Retina (tissue), 1 donor: ENCODE results near the gene ELL.
"Not testable (repeated sequence)": the region's sequence is repeated elsewhere in the genome, so short reads cannot be mapped to it uniquely, and the experiment has no call there.

ENCODE experiments used
- DNase-seq: peaks from one replicate; pipeline ENCODE4 v3.0.0-alpha.2; 2016

ELL gene

DNA sequence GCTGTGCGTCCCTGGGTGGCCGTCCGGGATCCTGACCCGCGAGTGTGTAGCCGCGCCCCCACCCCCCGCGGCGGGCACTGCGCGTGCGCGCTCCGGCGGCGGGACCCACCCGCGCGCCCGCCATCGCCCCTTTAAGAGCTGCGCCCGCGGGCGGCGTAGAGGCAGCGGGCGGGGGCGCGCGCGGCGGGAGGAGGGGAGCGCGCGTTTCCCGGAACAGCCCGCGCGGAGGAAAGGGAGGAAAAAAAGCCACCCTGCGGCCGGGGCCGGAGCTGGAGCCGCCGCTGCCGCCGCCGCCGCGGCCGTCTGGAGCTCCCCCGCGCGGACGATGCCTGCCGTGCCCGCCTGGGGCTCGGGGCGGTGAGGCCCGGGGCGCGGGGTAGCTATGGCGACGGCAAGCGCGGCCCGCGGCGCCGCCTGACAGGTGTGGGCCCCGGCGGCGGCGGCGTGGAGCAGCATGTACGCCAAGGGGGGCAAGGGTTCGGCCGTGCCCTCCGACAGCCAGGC lies 102.6 kb downstream of the ELL start, which contains the start of gene SSBP4:
SSBP4 (plus strand) TSS at position 204 of the 504 bp plus-strand sequence; CDS start at position 455, 251 bp downstream.
- no peak for DNase-seq

DNA sequence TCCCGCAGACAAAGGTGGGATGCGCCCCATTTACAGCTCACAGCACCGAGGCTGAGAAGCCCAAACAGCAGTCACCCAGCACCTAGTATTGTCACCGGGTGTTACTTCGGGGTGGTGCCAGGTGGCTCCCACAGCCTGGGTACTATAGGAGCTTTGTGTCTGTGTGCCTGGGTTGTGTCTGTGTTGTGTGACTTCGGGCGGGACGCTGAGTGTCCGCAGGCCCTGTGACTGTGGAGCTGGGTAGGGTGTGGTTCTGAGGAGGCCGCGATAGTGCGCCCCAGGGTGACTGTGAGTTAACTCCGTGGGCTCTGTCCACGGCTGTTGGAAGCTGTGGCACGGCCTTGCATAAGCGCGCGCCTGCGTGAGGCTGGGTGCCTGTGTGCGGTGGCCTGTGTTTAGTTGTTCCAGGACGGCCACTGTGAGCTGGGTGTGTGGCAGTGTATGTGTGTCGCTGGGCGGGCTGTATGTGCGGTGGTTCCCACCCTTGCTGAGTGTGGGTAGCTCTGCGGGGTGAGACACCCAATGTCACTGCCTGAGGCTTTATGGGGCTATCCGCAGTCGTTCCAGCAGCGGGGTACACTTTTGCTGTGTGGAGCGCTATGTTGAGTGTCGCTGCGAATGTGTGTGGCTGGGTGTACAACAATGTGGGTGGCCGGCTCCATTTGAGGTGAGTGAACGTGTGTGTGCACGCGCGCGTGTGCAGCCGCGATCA lies 103.2 kb downstream of the ELL start:
- peak; percentile 90 for DNase-seq

DNA sequence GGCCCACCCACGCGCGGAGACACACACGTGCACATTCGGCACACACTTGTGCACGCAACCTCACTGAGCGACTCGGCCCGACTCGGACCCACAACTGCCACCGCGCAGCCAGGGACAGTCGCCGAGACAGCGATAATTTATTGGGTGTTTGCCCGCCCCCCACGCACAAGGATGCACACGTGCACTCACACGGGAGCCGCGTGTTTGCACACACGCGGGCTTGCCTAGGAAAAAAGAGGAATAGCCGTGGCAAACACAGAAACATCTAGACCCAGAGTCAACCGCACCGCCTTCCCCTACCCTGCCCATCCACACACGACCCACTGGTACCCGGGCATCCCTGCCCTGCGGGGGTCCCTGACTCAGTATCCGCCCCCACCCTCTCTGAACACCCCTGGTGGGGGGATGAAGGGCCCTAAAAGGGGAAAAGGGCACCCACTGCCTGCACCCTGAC lies 103.8 kb downstream of the ELL start:
- DNase-seq = peak; percentile 56

DNA sequence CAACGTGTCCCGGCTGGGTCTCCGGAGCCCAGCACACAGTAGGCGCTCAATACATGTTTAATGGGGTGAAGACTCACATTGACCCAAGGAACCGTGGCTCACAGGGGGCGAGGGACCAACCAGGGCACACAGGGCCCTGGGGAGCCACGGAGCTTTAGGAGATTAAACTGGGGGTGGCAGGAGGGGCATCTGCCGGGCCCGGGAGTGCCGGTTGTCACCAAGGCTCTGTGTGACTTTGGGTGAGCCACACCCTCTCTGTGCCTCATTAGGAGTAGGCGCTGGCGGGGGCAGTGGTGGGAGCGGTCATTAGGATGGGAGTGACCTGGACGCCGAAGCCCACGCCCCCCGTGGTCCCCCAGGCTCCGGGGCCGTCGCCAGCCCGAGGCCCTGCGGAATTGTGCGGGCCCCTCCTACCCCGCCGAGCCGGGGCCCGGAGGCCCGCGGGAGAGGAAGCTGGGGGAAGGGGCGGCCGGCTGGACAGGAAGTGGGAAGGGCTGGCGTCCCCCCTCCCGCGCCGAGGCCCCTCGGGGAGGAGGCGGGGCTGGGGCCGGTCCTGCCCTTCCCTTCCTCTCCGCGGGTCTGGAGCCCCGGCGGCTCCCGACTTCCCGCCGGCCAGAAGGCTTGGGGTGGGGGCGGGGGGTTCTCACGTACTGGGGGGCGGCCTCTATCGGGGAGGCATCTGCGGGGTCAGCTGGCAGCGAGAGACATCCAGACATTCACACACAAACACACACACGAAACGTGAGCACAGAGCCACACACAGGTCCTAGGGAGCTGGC lies 104.4 kb downstream of the ELL start:
- DNase-seq = peak; percentile 89

DNA sequence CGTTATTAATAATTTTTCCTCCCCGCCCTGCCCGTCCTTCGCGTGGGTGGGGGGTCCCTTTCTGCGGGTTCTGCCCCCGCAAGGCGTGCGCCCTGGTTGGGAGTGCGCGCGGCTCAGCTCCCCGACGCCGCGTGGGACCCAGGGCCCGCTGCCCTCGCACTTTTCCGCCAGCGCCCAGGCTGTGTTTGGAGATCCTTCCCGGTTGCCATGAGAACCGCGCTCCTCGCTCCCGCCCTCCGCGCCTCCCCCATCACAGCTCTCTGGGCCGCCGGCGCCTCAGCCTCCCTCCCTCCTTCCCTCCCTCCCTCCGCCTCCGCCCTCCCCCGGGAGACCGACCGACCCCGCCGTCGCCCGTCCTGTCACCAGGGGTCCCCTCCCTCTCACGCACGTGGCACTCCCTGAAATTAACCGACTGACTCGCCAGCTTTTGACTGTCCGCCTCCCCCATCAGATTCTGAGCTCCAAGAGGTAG lies 105.1 kb downstream of the ELL start:
- DNase-seq = peak; percentile 90

DNA sequence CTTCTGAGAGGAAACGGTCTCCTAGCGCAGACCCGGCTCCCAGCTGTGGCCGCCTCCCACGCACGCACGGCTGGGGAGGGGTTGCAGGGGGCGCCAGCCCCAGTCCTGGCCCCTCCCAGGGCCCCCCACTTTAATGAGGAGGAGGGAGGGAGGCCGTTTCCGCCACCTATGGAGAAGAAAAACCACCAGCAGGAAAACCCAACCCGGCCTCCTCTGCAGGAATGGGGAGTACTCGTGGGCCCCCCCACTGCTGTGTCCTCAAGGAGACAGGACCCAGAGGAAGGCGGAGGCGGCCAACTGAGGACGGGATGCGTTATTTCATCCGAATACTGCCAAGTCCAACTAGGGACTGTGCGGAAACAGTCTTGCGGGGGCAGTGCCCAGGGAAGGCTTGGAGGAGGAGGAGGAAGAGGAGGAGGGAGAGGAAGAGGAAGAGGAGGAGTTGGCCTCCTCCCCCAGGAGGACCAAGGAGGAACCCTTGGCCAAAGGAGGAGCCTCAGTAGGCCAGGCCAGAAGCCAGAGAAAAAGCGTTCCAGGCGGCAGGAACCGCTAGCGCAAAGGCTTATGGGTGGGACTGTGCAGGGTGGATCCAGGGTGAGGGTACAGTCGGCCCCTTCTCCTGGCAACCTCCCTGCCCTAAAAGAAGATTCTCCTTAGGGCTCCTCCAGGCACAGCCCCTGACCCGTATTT lies 106.5 kb downstream of the ELL start:
- peak; percentile 45 for DNase-seq

DNA sequence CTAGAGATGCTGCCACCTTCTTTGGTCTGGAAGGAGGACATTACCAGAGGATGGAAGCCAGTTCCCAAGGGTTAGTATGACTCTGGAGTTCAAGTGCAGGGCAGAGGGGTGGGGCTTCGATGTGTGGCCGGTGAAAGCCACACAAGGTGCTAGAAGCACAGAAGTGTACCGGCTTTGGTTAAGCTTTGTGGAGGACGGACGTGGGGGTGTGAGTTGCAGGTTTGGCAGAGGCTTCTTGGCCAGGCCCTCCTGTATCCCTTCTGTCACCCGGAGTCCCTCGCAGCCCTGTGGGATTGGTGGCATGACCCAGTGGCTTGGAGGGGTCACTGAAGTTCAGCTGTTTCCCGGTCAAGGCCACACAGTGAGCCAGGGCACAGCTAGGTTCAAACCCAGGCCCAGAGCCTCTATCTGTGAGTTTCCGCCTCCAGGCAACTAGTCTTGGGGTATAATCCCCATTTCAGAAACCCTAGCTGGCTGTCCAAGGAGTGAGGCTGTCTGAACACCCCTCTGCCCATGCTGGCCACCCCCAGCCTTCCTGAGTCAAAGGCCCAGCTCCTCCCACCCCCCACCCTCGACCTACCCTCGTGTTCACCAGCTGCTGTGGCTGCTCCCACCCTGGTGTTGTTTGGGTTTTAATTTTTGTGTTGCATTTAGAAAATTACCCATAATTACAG lies 107.2 kb downstream of the ELL start:
- peak; percentile 60 for DNase-seq

DNA sequence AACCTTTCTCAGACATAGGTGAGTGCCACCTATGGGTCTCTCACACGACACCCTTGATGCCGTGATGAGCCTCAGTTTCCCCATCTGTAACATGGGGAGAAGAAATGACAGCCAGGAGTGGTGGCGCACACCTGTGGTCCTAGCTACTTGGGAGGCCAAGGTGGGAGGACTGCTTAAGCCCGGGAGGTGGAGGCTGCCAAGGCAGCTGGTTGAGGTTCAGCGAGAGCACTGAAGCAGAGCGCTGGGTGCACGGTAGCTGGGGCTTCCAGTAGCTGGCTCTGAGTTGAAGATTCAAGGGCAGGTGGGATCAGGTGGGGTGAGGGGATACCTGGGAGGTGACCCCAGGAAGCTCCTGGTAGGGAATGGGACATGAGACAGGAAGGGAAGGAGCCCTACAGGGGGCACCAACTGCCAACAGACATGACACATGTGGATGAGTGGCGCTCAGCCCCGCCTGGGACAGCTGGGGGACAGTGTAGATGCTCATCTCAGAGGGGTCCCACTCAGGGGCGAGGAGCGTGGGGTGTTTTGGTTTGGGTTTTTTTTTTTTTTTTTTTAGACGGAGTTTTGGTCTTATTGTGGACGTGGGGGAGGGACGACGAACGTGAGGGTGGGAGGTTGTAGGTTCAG lies 109.1 kb downstream of the ELL start:
- DNase-seq = no peak

DNA sequence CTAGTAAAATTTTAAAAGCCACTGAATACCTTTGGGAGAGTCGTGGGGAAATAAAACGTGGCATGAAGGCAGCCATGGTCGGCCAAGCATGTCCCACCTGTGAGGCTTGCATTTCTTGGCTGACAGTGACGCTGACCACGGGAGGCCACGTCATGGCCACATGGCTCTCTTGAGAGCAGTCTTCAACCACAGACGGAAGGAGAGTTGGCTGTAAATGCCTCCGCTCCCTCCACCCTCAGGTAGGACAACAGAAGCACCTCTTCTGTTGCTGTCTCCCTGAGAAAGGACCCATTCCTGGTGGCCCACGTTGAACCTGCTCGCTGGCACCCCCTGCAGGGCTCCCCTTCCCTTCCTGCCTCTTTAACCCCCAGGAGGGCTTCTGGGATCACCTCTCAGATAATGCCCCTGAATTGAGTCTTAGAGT lies 113.8 kb downstream of the ELL start:
- DNase-seq = no peak

DNA sequence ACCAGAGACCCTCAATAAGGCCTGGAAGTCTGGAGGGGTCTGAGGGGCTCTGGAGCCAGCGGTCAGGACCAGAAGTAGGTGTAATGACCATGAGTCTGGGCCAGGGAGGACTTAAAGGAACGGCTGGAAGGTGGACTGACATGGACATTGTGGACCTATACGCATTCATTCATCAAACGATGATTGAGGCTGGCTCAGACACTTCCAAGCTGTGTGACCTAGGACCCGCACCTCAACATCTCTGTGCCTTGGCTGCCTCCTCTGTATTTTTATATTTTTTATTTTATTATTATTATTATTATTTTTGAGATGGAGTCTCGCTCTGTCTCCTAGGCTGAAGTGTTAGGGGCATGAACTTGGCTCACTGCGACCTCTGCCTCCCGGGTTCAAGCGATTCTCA lies 115.1 kb downstream of the ELL start:
- no peak for DNase-seq

DNA sequence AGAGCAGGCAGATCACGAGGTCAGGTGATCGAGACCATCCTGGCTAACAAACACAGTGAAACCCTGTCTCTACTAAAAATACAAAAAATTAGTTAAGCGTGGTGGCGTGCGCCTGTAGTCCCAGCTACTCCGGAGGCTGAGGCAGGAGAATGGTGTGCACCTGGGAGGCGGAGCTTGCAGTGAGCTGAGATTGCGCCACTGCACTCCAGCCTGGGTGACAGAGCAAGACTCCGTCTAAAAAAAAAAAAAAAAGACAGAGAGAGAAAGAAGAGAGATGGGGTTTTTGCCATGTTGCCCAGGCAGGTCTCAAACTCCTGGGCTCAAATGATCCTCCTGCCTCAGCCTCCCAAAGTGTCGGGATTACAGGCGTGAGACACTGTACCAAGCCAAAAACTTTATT lies 116.1 kb downstream of the ELL start:
- not testable (repeated sequence) for DNase-seq

DNA sequence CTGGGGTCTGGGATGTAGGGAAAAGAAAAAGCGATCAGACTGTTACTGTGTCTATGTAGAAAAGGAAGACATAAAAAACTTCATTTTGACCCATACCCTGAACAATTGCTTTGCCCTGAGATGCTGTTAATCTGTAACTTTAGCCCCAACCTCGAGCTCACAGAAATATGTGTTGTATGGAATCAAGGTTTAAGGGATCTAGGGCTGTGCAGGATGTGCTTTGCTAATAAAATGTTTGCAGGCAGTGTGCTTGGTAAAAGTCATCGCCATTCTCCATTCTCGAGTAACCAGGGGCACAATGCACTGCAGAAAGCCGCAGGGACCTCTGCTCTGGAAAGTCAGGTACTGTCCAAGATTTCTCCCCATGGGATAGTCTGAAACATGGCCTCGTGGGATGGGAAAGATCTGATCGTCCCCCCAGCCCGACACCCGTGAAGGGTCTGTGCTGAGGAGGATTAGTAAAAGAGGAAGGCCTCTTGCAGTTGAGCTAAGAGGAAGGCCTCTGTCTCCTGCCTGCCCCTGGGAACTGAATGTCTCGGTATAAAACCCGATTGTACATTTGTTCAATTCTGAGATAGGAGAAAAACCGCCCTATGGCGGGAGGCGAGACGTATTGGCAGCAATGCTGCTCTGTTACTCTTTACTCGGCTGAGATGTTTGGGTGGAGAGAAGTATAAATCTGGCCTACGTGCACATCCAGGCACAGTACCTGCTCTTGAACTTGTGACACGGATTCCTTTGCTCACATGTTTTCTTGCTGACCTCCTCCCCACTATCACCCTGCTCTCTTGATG lies 119.2 kb downstream of the ELL start:
- DNase-seq = not testable (repeated sequence)

DNA sequence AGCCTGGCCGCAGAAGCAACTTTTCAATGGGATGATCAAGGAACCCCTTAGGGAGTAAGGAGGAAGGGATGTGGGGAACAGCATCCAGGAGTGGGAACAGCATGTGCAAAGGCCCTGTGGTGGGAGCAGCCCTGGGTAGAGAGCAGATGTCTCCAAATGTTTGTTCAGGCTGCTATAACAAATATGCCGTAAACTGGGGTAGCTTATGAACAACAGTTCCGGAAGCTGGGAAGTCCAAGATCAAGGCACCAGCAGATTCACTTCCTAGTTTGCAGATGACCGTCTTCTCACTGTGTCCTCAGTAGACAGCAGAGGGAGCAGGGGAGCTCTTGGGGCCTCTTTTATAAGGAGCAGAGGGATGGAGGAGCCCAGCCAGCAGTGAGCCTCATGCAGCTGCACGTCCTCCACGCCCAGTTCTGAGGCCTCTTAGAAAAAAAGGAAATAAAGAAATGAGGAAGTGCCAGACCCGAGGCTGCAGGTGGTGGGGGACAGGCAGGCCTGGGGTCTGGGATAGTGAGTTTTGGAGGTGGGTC lies 120.2 kb downstream of the ELL start:
- no peak for DNase-seq

DNA sequence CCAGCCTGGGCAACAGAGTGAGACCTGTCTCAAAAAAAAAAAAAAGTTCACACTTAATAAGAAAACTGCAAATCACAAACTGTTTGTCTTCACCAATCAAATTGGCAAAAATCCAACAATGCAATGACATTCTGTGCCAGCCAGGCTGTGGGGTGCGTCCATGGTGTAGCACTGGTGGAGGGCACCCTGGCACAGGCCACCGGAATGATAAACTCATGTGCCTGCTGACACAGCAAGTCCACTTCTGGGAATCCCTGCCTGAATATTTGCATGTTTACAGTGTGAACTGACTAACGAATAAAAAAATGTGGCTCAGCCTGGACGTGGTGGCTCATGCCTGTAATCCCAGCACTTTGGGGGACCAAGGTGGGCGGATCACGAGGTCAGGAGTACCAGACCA lies 122.9 kb downstream of the ELL start:
- no peak for DNase-seq

DNA sequence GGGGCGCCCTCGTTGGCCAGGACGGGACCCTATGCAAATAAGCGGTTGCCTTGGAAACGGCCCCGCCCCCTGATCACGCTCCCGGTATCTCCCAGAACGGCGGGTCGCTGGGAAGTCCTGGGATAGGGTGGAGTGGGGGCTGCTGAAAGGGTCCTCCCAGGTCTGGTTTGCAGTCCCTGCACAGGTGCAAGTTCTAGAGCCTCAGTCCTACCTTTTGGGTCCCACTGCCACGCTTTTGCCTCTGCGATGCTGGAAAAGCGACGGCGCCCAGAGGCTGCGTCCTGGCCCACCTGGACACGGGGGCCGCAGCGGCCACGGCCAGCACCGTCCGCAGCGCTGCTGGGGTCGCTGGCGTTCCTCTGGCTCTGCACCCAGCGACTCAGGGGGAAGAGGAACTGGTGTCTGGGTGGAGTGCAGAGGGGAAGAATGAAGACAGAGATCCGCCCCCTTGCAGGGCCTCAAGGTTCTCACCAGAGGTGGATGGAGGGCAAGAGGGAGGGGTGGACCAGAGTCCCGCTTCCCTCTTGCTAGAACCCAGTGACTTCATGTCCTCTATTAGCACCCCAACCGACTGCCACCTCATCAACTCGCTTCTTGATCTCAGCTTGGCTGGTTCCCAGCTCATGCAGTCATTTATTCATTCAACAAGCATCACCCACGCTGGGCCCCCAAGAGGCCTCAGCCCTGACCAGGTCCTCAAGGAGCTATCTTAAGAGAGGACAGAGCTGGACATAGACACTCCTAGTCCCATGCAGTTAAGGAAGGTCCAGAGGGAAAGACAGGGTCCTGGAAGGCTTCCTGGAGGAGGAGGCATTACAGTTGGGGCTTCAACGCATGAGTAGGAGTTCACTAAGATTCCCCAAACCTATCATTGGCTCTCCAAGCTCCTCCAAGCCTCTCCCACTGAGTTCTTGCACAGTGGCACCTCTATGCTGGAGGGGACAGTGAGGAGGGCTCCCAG lies 124.3 kb downstream of the ELL start, which contains the start of gene LRRC25:
LRRC25 (minus strand) TSS at position 381 of the 961 bp plus-strand sequence. CDS start 659 bp downstream, outside the sequence.
- peak; percentile 39 for DNase-seq

DNA sequence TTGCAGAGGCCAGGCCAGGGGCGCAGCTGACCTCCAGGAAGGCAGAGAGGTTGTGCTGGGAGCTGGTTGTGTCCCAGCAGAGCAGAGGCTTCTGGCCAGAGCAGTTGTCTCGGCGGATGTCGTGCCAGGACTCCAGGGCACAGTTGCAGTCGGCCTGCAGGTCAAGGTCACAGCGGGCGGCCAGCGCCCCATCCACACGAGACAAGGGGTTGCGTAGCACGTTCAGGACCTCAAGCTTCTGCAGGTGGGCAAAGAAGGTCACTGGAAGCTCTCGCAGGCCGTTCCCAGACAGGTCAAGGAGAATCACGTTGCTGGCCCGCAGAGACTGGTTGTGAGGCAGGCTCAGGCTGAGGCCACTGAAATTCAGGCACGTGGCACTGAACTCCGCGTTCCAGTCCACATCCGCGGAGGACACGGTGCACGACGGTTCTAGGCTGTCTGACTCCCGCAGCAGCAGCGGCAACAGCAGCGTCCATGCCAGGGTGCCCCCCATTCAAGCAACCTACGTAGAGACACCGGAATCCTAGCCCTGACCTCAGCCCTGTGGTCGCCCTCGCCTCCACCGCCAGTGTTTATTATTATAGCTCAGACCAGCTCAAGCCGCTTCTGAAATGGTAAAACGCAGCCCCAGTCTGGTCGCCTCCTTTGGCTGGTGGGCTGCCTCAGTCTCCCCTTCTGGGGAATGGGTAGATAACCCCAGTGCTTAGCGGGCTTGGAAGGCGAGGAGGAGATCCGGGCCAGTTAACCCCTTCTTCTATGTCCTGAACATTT lies 125.2 kb downstream of the ELL start:
- no peak for DNase-seq

DNA sequence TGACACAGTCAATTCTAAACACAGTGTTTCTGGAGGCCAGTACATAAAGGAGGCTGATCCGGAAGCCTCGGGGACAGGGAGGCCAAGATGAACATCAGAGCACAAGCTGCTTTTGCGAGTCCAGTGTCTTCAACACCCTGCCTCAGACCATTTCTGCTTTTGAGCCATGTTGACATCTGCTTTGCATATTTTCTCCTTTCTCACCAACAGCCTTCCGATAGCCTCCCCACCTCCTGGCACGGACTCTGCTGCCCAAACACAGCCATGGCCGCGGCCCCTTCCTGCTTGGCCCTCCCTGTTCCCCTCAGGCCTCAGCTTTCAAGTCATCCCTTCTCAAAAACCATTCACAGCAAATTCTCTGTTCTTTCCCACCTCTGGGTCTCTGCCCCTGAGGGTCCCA lies 128.0 kb downstream of the ELL start:
- no peak for DNase-seq

DNA sequence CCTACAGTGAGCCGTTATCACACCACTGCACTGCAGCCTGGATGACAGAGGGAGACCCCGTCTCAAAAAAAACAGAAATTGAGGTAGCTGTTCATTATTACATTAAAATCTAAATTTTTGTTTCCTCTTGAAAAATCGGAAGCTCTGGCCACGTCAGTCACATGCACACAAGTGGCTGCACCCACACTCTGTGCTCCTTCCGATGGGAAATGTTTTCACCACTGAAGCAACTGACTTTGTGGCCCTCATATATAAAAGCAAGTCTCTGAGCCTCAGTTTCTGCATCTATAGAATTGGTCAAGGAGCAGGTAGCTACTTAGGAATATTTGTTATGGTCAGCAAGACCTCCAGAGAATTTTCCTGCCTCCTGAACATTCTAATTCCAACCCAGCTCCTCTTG lies 128.9 kb downstream of the ELL start:
- no peak for DNase-seq
